ENCODE results near the gene PER3.

The PER3 gene

DNA sequence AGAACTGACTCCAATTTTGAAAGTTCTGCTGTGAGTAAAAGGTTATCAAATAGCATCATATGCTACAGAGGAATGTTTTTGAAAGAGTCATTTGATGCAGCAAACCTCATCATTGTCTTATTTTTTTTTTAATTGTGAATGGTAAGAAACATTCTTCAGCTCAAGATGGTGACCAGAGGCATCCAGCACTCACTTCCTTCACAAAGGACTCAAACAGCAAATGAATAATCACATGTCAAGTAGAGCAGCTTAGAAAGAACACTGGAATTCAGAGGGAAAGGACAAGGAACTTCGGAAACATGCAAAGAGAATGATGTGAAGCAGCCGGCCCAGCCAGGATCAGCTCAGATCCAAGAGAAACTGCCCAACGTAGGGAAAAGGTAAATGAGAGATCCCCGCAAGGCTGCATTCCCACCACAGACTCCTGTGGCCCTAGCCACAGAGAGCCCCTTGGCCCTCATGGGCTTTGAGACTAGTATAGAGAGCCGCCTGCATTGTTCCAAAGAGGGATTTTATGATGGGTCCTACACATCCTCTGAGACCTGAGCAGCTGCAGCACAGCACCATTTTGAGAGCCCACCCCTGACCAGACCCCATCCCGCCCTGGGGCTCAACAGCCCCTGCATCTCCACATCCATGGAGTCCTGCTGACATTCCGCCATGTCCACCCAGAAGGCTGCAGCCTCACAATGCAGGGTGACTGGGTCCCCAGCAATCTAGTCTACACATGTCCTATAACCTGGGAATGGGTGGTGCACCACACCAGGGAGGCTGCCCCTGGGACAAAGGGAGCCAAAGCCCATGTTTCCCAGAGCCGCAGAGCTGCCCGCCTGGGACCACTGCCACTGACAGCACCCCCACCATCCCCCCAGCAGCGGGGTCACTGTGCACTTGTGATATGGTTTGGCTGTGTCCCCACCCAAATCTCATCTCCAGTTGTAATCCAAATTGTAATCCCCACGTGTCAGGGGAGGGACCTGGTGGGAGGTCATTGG is 90.0 kb downstream of the PER3 start:
- no peak for DNase-seq (ENCODE audit: low spot score)

DNA sequence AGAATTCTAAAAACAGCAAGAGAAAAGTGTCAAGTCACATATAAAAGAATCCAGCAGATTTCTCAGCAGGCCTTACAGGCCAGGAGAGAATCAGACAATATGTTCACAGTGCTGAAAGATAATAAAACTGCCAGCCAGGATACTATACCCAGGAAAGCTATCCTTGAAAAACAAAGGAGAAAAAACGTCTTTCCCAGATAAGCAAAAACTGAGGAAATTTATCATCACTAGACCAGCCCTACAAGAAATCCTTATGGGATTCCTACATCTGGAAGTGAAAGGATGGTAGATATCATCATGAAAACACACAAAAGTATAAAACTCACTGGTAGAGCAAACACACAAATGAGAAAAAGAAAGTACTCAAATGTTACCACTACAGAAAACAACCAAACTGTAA is 93.9 kb downstream of the PER3 start:
- DNase-seq (ENCODE audit: low spot score), result no peak

DNA sequence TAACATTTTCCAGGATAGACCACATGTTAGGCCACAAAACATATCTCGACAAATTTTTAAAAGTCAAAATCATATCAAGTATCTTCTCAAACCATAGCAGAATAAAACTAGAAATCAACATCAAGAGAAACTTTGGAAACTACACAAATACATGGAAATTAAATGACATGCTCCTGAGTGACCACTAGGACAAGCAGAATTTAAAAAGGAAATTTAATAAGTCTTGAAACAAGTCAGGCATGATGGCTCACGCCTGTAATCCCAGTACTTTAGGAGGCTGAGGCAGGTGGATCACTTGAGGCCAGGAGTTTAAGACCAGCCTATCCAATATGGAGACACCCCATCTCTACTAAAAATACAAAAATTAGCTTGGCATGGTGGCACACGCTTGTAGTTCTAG is 95.1 kb downstream of the PER3 start:
- DNase-seq (ENCODE audit: low spot score), result no peak

DNA sequence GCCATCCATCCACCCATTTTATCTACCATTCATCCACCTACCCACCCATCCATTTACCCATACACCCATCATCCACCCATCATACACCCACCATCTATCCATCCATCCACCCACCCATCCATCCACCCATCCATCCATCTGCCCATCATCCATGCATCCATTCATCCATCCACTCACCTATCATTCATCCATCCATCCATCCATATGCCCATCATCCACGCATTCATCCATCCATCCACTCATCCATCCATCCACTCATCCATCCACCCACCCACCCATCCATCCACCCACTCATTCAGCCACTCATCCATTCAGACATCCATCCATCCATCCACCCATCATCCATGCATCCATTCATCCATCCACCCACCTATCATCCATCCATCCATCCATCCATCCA is 100.7 kb downstream of the PER3 start:
- DNase-seq (ENCODE audit: low spot score), result no peak

DNA sequence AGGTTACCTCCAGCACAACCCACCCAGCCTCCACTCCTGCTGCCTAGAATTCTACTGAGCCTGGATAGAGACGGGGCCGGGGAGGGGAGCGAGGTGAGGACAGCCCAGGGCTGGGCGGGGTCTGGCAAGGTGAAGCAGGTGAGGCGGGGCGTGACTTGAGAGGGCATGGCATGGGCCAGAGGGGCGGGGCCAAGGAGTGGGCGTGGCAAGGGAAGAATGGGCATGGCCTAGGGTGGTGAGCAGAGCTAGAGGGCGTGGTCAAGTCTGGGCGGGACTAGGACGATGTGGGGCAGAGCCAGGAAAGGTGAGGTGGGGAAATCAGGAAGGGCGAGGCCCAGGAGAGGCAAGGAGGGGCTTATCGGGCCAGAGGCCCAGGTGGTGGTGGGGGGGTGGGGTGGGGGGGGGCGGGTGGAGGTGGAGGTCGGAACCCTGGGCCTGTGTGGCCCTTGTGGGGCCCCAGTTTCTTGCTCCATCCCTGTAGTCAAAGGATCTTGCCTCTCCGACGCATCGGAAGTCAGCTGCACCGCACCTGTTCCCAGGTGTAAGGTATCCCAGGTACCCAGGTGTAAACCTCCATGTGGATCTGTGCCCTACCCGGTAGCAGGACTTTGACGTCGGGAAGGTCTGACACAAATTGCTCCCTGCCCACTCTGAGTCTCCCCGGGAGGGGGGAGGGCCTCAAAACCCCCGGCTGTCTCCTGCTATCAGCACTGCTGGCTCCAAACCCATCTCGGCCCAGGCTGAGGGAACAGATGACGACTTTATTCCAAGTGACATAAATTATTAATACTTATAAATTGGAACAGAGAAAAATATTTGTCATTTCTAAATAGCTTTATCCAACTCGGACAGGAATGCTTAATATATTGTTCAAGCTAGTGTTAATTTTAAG is 101.7 kb downstream of the PER3 start:
- peak; percentile 8 for DNase-seq (ENCODE audit: low spot score)

DNA sequence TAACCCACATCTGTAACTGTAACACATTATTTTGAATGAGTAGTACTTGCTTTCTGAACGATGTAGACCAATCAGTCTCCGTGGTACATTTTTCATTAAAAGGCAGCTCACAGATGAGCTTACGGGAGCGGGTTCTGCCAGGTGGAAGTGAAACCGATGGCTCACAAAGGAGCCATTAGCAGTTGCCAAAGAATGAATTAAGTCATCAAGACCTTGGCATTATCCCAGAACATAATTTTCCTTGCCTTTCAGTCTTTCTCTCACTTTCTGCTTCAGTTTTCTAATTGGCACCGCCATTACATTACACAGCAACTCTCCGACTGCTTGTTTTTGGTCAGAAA is 102.3 kb downstream of the PER3 start:
- DNase-seq (ENCODE audit: low spot score), result no peak

DNA sequence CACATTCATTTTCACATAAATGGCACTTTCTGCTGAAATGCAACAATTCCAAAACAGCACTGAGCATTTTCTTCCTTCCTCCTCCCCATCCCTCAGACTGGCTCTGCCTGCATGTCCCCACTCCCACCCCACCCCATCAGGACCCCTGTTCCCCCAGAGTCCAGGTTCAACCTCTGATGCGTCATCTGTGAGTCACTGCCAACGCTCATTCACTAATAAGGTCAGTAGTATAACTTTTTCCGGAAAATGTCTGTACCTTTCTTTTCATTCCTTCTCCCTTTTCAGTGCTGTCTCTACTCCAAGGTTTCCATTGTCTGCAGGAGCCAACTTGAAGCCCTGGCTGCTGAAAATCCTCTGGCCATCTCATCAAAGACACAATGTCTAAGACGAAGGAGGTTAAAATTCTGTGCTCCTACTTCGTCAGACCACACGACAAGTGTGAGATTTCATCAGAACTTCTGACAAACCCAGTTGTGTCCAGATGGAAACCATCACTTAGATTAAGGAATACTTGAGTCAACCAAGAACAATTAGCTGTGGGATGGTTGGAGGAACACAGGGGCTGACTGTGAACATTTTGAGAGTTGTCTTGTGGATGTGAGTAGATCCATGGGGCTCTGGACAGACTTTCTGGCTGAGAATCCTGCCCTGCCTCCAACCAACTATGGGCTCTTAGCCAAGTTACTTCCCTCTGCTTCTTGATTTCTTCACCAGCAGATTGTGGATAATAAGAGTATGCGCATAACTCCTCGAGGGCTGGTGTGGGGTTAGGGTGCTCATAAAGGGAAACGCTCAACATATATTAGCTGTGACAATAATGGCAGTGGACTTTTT is 104.4 kb downstream of the PER3 start:
- DNase-seq (ENCODE audit: low spot score), result no peak

DNA sequence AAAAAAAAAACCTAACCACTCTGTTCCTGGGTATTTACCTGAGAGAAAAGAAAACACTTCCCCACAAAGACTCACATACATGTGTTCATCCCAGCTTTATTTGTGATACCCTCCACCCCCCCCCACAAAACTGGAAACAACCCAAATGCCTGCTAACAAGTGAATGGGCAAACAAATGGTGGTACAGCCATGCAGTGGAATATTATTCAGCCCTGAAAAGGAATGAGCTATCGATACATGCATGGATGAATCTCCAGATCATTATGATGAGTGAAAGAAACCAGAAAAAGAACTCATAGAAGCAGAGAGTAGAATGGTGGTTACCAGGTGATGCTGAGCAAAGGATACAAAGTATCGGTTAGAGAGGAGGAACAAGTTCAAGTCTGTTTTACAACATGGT is 106.8 kb downstream of the PER3 start:
- DNase-seq (ENCODE audit: low spot score), result no peak

DNA sequence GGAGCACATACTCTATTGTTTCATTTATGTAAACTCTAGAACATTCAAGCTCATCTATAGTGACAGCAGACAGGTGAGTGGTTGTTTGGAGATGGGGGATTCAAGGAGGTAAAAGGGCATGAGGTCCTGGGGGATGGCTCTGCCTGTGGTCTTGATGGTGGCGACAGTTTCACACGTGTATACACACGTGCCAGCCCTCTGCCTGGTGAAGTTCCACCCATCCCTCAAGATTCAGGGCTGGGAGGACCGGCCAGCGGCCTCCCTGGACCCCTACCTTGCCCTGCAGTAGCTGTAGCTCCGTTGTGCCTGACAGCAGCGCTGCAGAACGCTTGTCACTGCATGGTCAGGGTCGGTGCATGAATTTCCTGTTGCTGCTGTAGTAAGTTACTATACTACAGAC is 107.7 kb downstream of the PER3 start:
- no peak for DNase-seq (ENCODE audit: low spot score)

DNA sequence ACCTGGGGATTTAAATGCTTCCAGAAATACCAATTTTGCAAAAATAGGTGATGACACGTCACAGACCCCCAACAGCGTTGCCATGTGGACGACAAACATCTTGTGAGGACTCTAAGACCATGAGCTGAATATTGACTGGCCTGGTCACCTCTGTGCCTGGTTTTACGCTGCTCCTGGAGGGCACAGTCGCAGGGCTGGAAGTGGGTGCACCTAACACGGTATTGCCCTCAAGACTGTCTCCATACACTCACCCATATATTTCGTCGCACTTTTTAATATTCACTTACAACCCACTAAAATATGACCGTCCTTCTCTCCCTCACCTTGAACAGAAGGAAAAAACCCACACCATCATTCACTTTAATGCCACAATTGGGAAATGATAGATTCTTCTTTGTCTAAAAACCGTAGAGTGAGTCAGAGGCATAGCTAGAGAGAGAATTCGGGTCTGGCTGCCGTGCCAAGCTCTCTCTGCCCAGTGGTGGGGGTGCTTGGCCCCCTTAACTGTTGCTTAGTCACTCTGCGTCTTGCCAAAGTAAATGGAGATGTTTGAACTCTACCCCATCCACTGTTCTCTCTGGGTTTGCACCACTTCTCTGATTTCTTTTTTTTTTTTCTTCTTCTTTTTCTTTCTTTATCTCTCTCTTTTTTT is 109.6 kb downstream of the PER3 start:
- no peak for DNase-seq (ENCODE audit: low spot score)

All from activated CD4-positive, alpha-beta T cell treated with anti-CD3 and anti-CD28 coated beads, Interleukin-2, Interleukin-4, amounts not matched to agents 100 ng/mL and 50 ng/mL, durations not matched to agents 16 hours and 8 hours (primary cell).